Measurements from ENCODE around the gene MYADML2.
"Not testable (repeated sequence)": the region's sequence is repeated elsewhere in the genome, so short reads cannot be mapped to it uniquely, and the experiment has no call there.

Gene MYADML2

GRCh38 chr17:81922566-81923301 is 24.3 kb downstream of the MYADML2 start:
- DNase-seq = no peak

GRCh38 chr17:81921996-81922565 is 25.0 kb downstream of the MYADML2 start:
- no peak for DNase-seq

GRCh38 chr17:81921537-81921862 is 25.5 kb downstream of the MYADML2 start:
- DNase-seq = no peak

- DNase-seq = no peak
Measured at GRCh38 chr17:81920612-81921536, 26.2 kb downstream of the MYADML2 start.

GRCh38 chr17:81918832-81919545 is 28.0 kb downstream of the MYADML2 start:
- no peak for DNase-seq

GRCh38 chr17:81918333-81918669 is 28.7 kb downstream of the MYADML2 start:
- DNase-seq = not testable (repeated sequence)

GRCh38 chr17:81917565-81918332 is 29.3 kb downstream of the MYADML2 start, which contains the start of gene SIRT7:
Gene SIRT7, minus strand, starts transcription at chr17:81918176. Its CDS starts 45 bp downstream, at chr17:81918131.
- peak; percentile 64 for DNase-seq

- no peak for DNase-seq
Measured at GRCh38 chr17:81916234-81917001, 30.6 kb downstream of the MYADML2 start.

GRCh38 chr17:81915331-81915730 is 31.7 kb downstream of the MYADML2 start:
- DNase-seq = no peak

- DNase-seq = no peak
Measured at GRCh38 chr17:81914103-81914850, 32.8 kb downstream of the MYADML2 start.

GRCh38 chr17:81913394-81914102 is 33.5 kb downstream of the MYADML2 start:
- DNase-seq = no peak

- no peak for DNase-seq
Measured at GRCh38 chr17:81912441-81913309, 34.4 kb downstream of the MYADML2 start.

GRCh38 chr17:81911969-81912368 is 35.1 kb downstream of the MYADML2 start:
- DNase-seq = no peak

GRCh38 chr17:81911277-81911961 is 35.6 kb downstream of the MYADML2 start, which contains the start of gene PCYT2:
Gene PCYT2, minus strand, starts transcription at chr17:81911399. Its CDS starts 44 bp downstream, at chr17:81911355.
- DNase-seq = peak; percentile 90

- no peak for DNase-seq
Measured at GRCh38 chr17:81910840-81911276, 36.2 kb downstream of the MYADML2 start.

GRCh38 chr17:81909966-81910839 is 36.8 kb downstream of the MYADML2 start:
- DNase-seq = no peak

GRCh38 chr17:81909231-81909630 is 37.8 kb downstream of the MYADML2 start:
- no peak for DNase-seq
